H1 (cell line): Measurements from ENCODE around the gene TBC1D22A. TPM values are rescaled to one million over a fixed set of nuclear protein-coding genes. Genes with fewer than 3 reads are reported as not detected.

Experiments used
- CTCF ChIA-PET: fragments of 300-600 bp; sonication (Branson Sonifier 250); formaldehyde crosslinking; loops from one replicate; lab custom pipeline; 2021; ENCODE audit not compliant: partially characterized antibody; lab: Charles Lee
- POLR2A ChIA-PET: fragments of 300-600 bp; sonication (Branson Sonifier 250); formaldehyde crosslinking; loops from one replicate; lab custom pipeline; 2021; ENCODE audit warnings: inconsistent platforms; ENCODE audit not compliant: partially characterized antibody; lab: Charles Lee
- DNase-seq, 2 experiments: peaks; one replicate each; pipeline versions ENCODE4 v3.0.0 to v3.0.0-alpha.2; 2010 to 2022; ENCODE audit warnings: low spot score in 2 of 2, low read depth in 1 of 2, mixed read lengths in 1 of 2
- FAIRE-seq: peaks from 2 replicates; lab custom pipeline; 2011; peaks lifted over from hg19 to GRCh38; lab: Jason Lieb, UNC
- H2AFZ ChIP-seq: 2 replicates; pipeline ENCODE4 v1.8.1; 2012; ENCODE audit warnings: low read length, inconsistent platforms
- H2AK5ac ChIP-seq: 2 replicates; pipeline ENCODE4 v1.6.1; 2013; ENCODE audit warnings: low read depth, low read length
- H2BK120ac ChIP-seq: replicated peaks from 2 replicates; pipeline ENCODE3; 2013; ENCODE audit warnings: low read depth, low read length, inconsistent platforms
- H2BK12ac ChIP-seq: 2 replicates; pipeline ENCODE4 v1.6.1; 2013; ENCODE audit warnings: low read depth, low read length
- H2BK15ac ChIP-seq: 2 replicates; pipeline ENCODE4 v1.6.1; 2013; ENCODE audit warnings: low read length
- H2BK20ac ChIP-seq: 2 replicates; pipeline ENCODE4 v1.6.1; 2013; ENCODE audit warnings: low read length
- H2BK5ac ChIP-seq: 2 replicates; pipeline ENCODE4 v1.6.1; 2013; ENCODE audit warnings: low read depth, low read length
- H3K14ac ChIP-seq: 2 replicates; pipeline ENCODE4 v1.6.1; 2013; ENCODE audit warnings: inconsistent platforms; ENCODE audit not compliant: insufficient read length
- H3K18ac ChIP-seq: 2 replicates; pipeline ENCODE4 v1.6.1; 2013; ENCODE audit warnings: low read length; ENCODE audit errors: extremely low read depth
- H3K23ac ChIP-seq: 2 replicates; pipeline ENCODE4 v1.6.1; 2013; ENCODE audit warnings: inconsistent platforms; ENCODE audit not compliant: insufficient read length
- H3K23me2 ChIP-seq: 2 replicates; pipeline ENCODE4 v1.6.1; 2013; ENCODE audit warnings: low read depth, low read length
- H3K27ac ChIP-seq: 2 replicates; pipeline ENCODE4 v1.6.1; 2011; ENCODE audit warnings: low read depth, low read length, inconsistent platforms
- H3K27me3 ChIP-seq, 4 experiments: replicated peaks in 1 of 4; 1 replicate in 1 of 4; 2 replicates in 3 of 4; pipeline versions ENCODE4 v1.6.1 to v1.8.1; 2011 to 2013; ENCODE audit warnings: low read length in 3 of 4, mild to moderate bottlenecking in 3 of 4, inconsistent platforms in 2 of 4, mixed read lengths in 2 of 4, moderate library complexity in 1 of 4; ENCODE audit not compliant: control insufficient read depth in 3 of 4, insufficient read depth in 3 of 4; ENCODE audit errors: extremely low read depth in 1 of 4
- H3K36me3 ChIP-seq, 4 experiments: 2 replicates each; pipeline versions ENCODE4 v1.6.1 to v1.8.1; 2011 to 2013; ENCODE audit warnings: mild to moderate bottlenecking in 4 of 4, low read length in 3 of 4, moderate library complexity in 2 of 4, control low read depth in 1 of 4, inconsistent platforms in 1 of 4; ENCODE audit not compliant: insufficient read depth in 4 of 4, control insufficient read depth in 2 of 4
- H3K4ac ChIP-seq: replicated peaks from 2 replicates; pipeline ENCODE3; 2013; ENCODE audit warnings: low read length, low read depth, mixed read lengths, inconsistent platforms; ENCODE audit not compliant: insufficient read length
- H3K4me1 ChIP-seq, 4 experiments: replicated peaks in 1 of 4; 1 replicate in 1 of 4; 2 replicates in 3 of 4; pipeline versions ENCODE4 v1.6.1 to v1.8.1; 2011 to 2013; ENCODE audit warnings: low read length in 3 of 4, inconsistent platforms in 2 of 4, mixed read lengths in 1 of 4; ENCODE audit not compliant: insufficient read depth in 4 of 4, control insufficient read depth in 3 of 4
- H3K4me2 ChIP-seq, 2 experiments: 2 replicates each; pipeline versions ENCODE4 v1.6.1 to v1.8.1; 2011 to 2013; ENCODE audit warnings: low read depth in 2 of 2, low read length in 2 of 2, control low read depth in 1 of 2, inconsistent platforms in 1 of 2, mild to moderate bottlenecking in 1 of 2; ENCODE audit not compliant: insufficient read depth in 1 of 2
- H3K4me3 ChIP-seq, 4 experiments: fragments of 200-600, 300-600 bp in 1 of 4; sonication (generic), shearing (Covaris generic), sonication (Bioruptor Twin) in 1 of 4; 2 replicates each; pipeline versions ENCODE4 v1.5.1 to v1.8.1; 2011 to 2016; ENCODE audit warnings: low read length in 4 of 4, low read depth in 3 of 4, control low read depth in 2 of 4, inconsistent platforms in 2 of 4, mild to moderate bottlenecking in 2 of 4, mixed read lengths in 1 of 4, moderate library complexity in 1 of 4; ENCODE audit not compliant: insufficient read depth in 2 of 4; ENCODE audit errors: extremely low read depth in 1 of 4
- H3K56ac ChIP-seq: replicated peaks from 2 replicates; pipeline ENCODE3; 2013; ENCODE audit warnings: low read depth, mild to moderate bottlenecking, mixed read lengths, low read length, inconsistent platforms; ENCODE audit not compliant: insufficient read length
- H3K79me1 ChIP-seq: 2 replicates; pipeline ENCODE4 v1.6.1; 2013; ENCODE audit warnings: low read depth, low read length, control low read depth
- H3K79me2 ChIP-seq, 2 experiments: 2 replicates each; pipeline versions ENCODE4 v1.6.1 to v1.8.1; 2012 to 2013; ENCODE audit warnings: low read length in 2 of 2, mild to moderate bottlenecking in 2 of 2, inconsistent platforms in 1 of 2; ENCODE audit not compliant: insufficient read depth in 2 of 2, control insufficient read depth in 1 of 2
- H3K9ac ChIP-seq, 4 experiments: replicated peaks in 1 of 4; 1 replicate in 1 of 4; 2 replicates in 3 of 4; pipeline versions ENCODE4 v1.6.1 to v1.8.1; 2011 to 2013; ENCODE audit warnings: low read depth in 3 of 4, low read length in 3 of 4, control low read depth in 2 of 4, mild to moderate bottlenecking in 2 of 4, moderate library complexity in 2 of 4, inconsistent platforms in 1 of 4; ENCODE audit errors: extremely low read depth in 1 of 4
- H3K9me3 ChIP-seq, 2 experiments: 2 replicates each; pipeline versions ENCODE4 v1.6.1 to v1.8.1; 2012 to 2013; ENCODE audit warnings: mild to moderate bottlenecking in 2 of 2, moderate library complexity in 2 of 2, control low read depth in 1 of 2, inconsistent platforms in 1 of 2, low read depth in 1 of 2, low read length in 1 of 2, mixed read lengths in 1 of 2; ENCODE audit not compliant: insufficient read depth in 2 of 2
- H4K20me1 ChIP-seq, 2 experiments: replicated peaks in 1 of 2; 2 replicates each; pipeline versions ENCODE3 to v1.8.1; 2011 to 2013; ENCODE audit warnings: inconsistent platforms in 2 of 2, low read length in 2 of 2, mild to moderate bottlenecking in 1 of 2; ENCODE audit not compliant: insufficient read depth in 2 of 2, control insufficient read depth in 1 of 2
- H4K5ac ChIP-seq: 2 replicates; pipeline ENCODE4 v1.6.1; 2013; ENCODE audit warnings: low read length, low read depth, mixed read lengths, inconsistent platforms; ENCODE audit not compliant: insufficient read length
- H4K8ac ChIP-seq: 2 replicates; pipeline ENCODE4 v1.8.0; 2013; ENCODE audit warnings: mild to moderate bottlenecking, moderate library complexity, low read length, inconsistent platforms; ENCODE audit not compliant: insufficient read depth; ENCODE audit errors: extremely low read depth
- H4K91ac ChIP-seq: replicated peaks from 2 replicates; pipeline ENCODE3; 2013; ENCODE audit warnings: low read length, mixed read lengths, inconsistent platforms; ENCODE audit not compliant: insufficient read length
- CTBP2 ChIP-seq: IDR thresholded peaks from 2 replicates; pipeline ENCODE4 v1.7.0; 2011; ENCODE audit warnings: borderline replicate concordance, mild to moderate bottlenecking, moderate library complexity, mixed read lengths, low read length; ENCODE audit not compliant: insufficient read depth, insufficient read length
- KDM4A ChIP-seq: IDR thresholded peaks from one replicate; pipeline ENCODE4 v1.7.1; 2012; ENCODE audit warnings: low read depth, mild to moderate bottlenecking, moderate library complexity, low read length, inconsistent platforms; ENCODE audit not compliant: severe bottlenecking
- NANOG ChIP-seq: IDR thresholded peaks from 2 replicates; pipeline ENCODE4 v1.6.1; 2011; ENCODE audit warnings: low read length, low read depth, mild to moderate bottlenecking, inconsistent platforms; ENCODE audit not compliant: insufficient read depth, poor library complexity, severe bottlenecking
- POU5F1 ChIP-seq: IDR thresholded peaks from 2 replicates; pipeline ENCODE4 v1.6.1; 2011; ENCODE audit warnings: low read depth, mild to moderate bottlenecking, low read length, moderate library complexity
- SRF ChIP-seq: IDR thresholded peaks from 2 replicates; pipeline ENCODE4 v1.6.1; 2011; ENCODE audit warnings: mild to moderate bottlenecking, low read depth, low read length, moderate library complexity
- YY1 ChIP-seq: IDR thresholded peaks from 2 replicates; pipeline ENCODE4 v1.6.1; 2011; ENCODE audit warnings: low read depth, mild to moderate bottlenecking, low read length
- WGBS, 2 experiments: shearing (Covaris generic) in 1 of 2; methylation state at CpG; one replicate each; pipeline versions ENCODE4 v1.1.6 to v1.1.7; 2013 to 2015; ENCODE audit warnings: low lambda C conversion rate in 2 of 2, mixed read lengths in 2 of 2, inconsistent platforms in 1 of 2, low coverage in 1 of 2, missing lambda C conversion rate in 1 of 2; ENCODE audit not compliant: insufficient replicate concordance in 2 of 2, insufficient coverage in 1 of 2, insufficient read length in 1 of 2; ENCODE audit errors: extremely low coverage in 1 of 2, missing lambda C conversion rate in 1 of 2; 5-methylcytosine and 5-hydroxymethylcytosine counted together
- polyA plus RNA-seq, 7 experiments: library from polyadenylated mRNA; depleted of rRNA in 3 of 7; stranded (reverse) in 5 of 7; unstranded in 2 of 7; fragments of >200 nt in 5 of 7; fragments of 200-250 nt in 2 of 7; gene quantifications; 1 replicate in 5 of 7; 2 replicates in 1 of 7; 4 replicates in 1 of 7; pipeline versions ENCODE4 v1.2.1 to v1.2.3, GENCODE V29; 2011 to 2013; ENCODE audit warnings: missing spikeins in 2 of 7, mixed read lengths in 2 of 7
- total RNA-seq: library from RNA; stranded (reverse); fragmentation: NEBNext Ultra II Directional; extraction: Animal tissue kit (Norgen Biotek cat#: 25700); gene quantifications from 2 replicates; pipeline ENCODE4 v1.2.1, GENCODE V29; 2021

TBC1D22A gene
- total and polyA plus RNA-seq, 2 of the 8 experiments (the other 6 are each of a cell fraction or from before 2014, with no cell fraction given): 11.9 to 18.4 TPM

DNA sequence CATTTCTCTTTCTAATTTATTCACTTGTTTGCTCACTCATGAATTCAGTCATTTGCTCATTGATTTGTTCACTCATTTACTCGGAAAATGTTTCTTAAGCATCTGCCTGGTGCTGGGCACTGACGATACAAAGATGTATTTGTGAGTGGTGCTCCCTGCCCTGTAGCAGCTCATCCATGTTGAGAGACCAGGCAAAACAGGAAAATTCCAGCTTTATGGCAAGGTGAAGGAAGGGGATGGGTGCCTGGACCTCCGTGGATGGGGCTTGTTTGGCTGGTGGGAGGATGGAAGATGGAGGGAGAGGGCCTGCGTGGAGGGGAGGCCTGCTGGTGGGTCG, 53.1 kb downstream of the TBC1D22A start:
- Histone ChIP-seq H4K91ac (no peak overlapping the region), H3K4me2 (no peak overlapping the region), H3K27me3 (no peaks in the 10 kb centered on the region), H2BK120ac (no peak overlapping the region), H3K79me2 (peaks cover 0 to 9% of the 10 kb centered on the region in 2 experiments; a peak in 2 of 4 replicates), H3K9ac (no peak overlapping the region), H4K5ac (no peak overlapping the region), H2AFZ (no peak overlapping the region), H2BK15ac (no peak overlapping the region), H3K4me1 (peaks cover 0 to 2% (median under 1%) of the 10 kb centered on the region in 4 experiments; a peak in 1 of 7 replicates), H3K18ac (no peak overlapping the region), H4K8ac (no peak overlapping the region), H3K4me3 (no peak overlapping the region), H3K9me3 (no peaks in the 10 kb centered on the region), H3K56ac (no peak overlapping the region), H3K14ac (no peak overlapping the region), H3K23me2 (no peaks in the 10 kb centered on the region), H3K27ac (no peak overlapping the region), H3K23ac (no peak overlapping the region), H4K20me1 (peaks cover 8% of the 10 kb centered on the region in 2 experiments), H3K79me1 (peaks cover 6% of the 10 kb centered on the region), H2BK20ac (no peak overlapping the region), H3K4ac (no peak overlapping the region), H2BK12ac (no peak overlapping the region), H2BK5ac (peak overlapping the region; percentile 12; the same call in 1 of the 2 replicates), H2AK5ac (no peak overlapping the region), H3K36me3 (no peaks in the 10 kb centered on the region)
- ChIA-PET CTCF (interaction anchor here (1.4 to 2.8 kb wide), 3 partner anchors 11 to 17 kb away, joined by 3 to 17 read pairs (median 6); no protein-coding TSS in a partner anchor), POLR2A (interaction anchor here (1.2 kb wide), 1 partner anchor 1587 kb away, joined by 3 read pairs; no protein-coding TSS in a partner anchor)
- DNase-seq (peak in 1 of 2 experiments; percentile 43), FAIRE-seq (no peak)
- WGBS, 2 experiments: 96% methylated on average over 5 of the region's 5 CpGs; no CpG with 5 or more reads in 1 of the 2 experiments
- TF ChIP-seq YY1 (no peak), POU5F1 (no peak), SRF (no peak), NANOG (no peak), CTBP2 (no peak), KDM4A (no peak)
